H1 (cell line): ENCODE results near the gene PTER. TPM values are rescaled to one million over a fixed set of nuclear protein-coding genes. Genes with fewer than 3 reads are reported as not detected.

Experiments used
- FOSL1 ChIP-seq: IDR thresholded peaks from 2 replicates; pipeline ENCODE4 v1.6.1; 2011; ENCODE audit warnings: mild to moderate bottlenecking, low read depth, low read length, moderate library complexity; ENCODE audit not compliant: insufficient read depth
- JUND ChIP-seq: IDR thresholded peaks from 2 replicates; pipeline ENCODE4 v1.6.1; 2011; ENCODE audit warnings: mild to moderate bottlenecking, improper control_type of control experiment, low read length
- NRF1 ChIP-seq: IDR thresholded peaks from 2 replicates; pipeline ENCODE4 v1.6.1; 2011; ENCODE audit warnings: mild to moderate bottlenecking, low read depth, low read length, improper control_type of control experiment
- RAD21 ChIP-seq, 2 experiments: IDR thresholded peaks in 1 of 2; conservative IDR thresholded peaks in 1 of 2; 2 replicates each; pipeline ENCODE4 v1.6.1; 2011; ENCODE audit warnings: low read depth in 2 of 2, low read length in 2 of 2, improper control_type of control experiment in 1 of 2, inconsistent platforms in 1 of 2, mild to moderate bottlenecking in 1 of 2, moderate library complexity in 1 of 2
- SAP30 ChIP-seq: fragments of 300-600 bp; sonication (generic); IDR thresholded peaks from 2 replicates; pipeline ENCODE4 v1.7.1; 2012; ENCODE audit warnings: low read length, moderate library complexity, mild to moderate bottlenecking, inconsistent platforms; ENCODE audit not compliant: insufficient read depth, insufficient replicate concordance
- YY1 ChIP-seq: IDR thresholded peaks from 2 replicates; pipeline ENCODE4 v1.6.1; 2011; ENCODE audit warnings: low read depth, mild to moderate bottlenecking, low read length
- polyA plus RNA-seq, 7 experiments: library from polyadenylated mRNA; depleted of rRNA in 3 of 7; stranded (reverse) in 5 of 7; unstranded in 2 of 7; fragments of >200 nt in 5 of 7; fragments of 200-250 nt in 2 of 7; gene quantifications; 1 replicate in 5 of 7; 2 replicates in 1 of 7; 4 replicates in 1 of 7; pipeline versions ENCODE4 v1.2.1 to v1.2.3, GENCODE V29; 2011 to 2013; ENCODE audit warnings: missing spikeins in 2 of 7, mixed read lengths in 2 of 7
- total RNA-seq: library from RNA; stranded (reverse); fragmentation: NEBNext Ultra II Directional; extraction: Animal tissue kit (Norgen Biotek cat#: 25700); gene quantifications from 2 replicates; pipeline ENCODE4 v1.2.1, GENCODE V29; 2021

PTER gene
- total and polyA plus RNA-seq, 2 of the 8 experiments (the other 6 are each of a cell fraction or from before 2014, with no cell fraction given), result 4.4 to 7.8 TPM

- peak; percentile 56 to 62 for TF ChIP-seq RAD21 (IDR thresholded peaks at IDR 0.05 in 1 of 2, conservative IDR thresholded peaks at IDR 0.05 in 1 of 2; ENCODE audit: low read depth in 2 of 2, low read length in 2 of 2)
- no peak for TF ChIP-seq NRF1
- TF ChIP-seq FOSL1, result no peak
- TF ChIP-seq JUND, result no peak
- TF ChIP-seq YY1, result 0 out of 2 replicates have a peak, but pooled peaks have one; percentile 12
- no peak for TF ChIP-seq SAP30
These were observed 84.1 kb downstream of the PTER start (continued) for GRCh38 chr10:16520900-16521299.
